M059J (cell line): ENCODE measurements around the gene BRPF1. TPM values are rescaled to one million over a fixed set of nuclear protein-coding genes. Genes with fewer than 3 reads are reported as not detected.

ENCODE experiments used
- DNase-seq: peaks from one replicate; pipeline ENCODE4 v3.0.0-alpha.2; 2012; ENCODE audit warnings: low read depth
- total RNA-seq: library from RNA; depleted of rRNA; stranded (reverse); fragments of >200 nt; shearing (Covaris generic); gene quantifications from 2 replicates; pipeline ENCODE4 v1.2.3, GENCODE V29; 2014; rRNA removed

Gene BRPF1
- total RNA-seq, 1 experiment from 2014 or later, result 14.0 TPM

DNA sequence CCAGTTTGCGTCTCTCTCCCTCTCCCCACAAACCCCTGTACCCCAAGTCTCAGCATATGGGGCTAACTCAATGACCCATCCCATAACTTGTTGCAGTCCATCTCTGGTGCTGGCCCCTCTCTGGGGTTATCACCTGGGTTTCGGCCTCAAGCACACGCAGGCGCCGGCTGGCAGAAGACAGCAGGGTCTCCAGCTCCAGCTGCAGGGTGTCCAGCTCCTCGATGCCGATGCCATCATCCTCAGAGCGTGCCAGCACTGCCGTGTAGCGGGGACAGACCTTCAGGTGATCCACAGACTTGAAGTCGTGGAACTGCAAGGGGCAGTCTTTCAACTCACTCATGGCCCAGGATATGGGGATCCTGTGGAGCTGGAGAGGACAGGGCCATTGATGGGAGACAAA, 59.6 kb downstream of the BRPF1 start:
- no peak for DNase-seq

DNA sequence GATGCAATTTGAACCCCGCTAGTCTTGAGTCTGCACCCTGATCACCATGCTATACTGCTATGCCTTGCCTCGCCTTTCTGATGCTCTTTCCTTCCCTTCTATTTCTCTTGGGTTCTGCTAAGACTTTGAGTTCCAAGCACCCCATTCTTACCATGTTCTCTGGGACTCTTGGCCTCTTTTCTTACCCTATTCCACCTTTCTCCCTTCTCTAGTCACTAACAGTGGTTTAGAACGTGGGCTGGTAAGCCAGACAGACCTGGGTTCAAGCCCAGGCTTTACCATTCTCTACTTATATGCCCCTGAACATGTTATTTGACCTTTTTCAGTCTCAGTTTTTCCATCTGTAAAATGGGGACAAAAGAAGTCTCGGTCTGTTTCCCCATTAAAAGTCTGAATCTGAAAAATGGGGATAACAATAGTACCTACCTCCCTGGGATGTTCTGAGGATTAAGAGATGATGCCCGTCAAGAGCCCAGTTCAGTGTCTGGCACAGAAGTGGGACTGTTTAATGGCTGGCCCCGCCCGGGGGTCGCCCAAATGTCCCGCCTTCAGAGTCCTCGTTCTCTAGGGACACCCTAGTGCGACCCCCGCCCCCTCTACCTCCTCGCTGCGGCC, 60.4 kb downstream of the BRPF1 start:
- DNase-seq, result no peak

DNA sequence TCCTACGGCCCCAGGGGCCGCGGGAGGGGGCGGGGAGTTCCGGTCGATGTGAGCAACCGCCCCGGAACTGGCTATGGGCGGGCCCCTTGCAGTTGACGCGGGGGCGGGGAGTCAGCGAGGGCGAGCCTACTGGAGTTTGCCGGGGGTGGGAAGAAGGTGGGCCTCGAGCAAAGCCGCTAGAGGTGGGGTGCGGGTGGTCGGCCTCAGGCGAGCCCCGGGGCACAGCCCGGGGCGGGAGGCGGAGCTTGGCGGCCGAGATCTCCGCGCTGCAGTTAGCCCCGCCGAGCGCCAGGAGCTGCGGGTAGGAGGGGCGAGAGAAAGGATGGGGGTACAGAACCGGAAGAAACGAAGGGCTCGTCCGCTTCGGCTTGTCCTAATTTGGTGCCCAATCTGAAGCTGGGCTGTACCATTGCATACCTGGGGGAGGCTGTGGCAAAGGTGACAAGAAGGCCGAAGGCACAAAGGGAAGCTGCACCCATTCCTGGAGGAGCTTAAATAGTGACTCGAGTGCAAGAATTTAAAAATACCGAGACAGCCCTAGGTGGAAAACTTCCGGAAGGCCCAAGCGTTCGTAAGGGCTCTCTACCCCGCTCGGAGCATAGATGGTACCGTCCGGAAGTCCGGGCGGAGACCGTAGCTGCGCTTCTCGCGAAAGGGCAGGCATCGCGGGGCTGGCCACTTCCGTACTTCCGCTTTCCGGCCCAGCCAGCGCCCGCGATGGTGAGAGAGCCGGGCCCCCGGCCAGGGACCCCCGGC, 61.0 kb downstream of the BRPF1 start, which contains the start of the genes ARPC4 and TADA3:
Gene ARPC4, plus strand, starts transcription at position 678 of the 756 bp plus-strand sequence. Its CDS starts 40 bp downstream, at position 718.
Gene TADA3, minus strand, starts transcription at position 69 of the 756 bp plus-strand sequence. CDS start 1,007 bp downstream, outside the sequence.
- DNase-seq, result peak; percentile 88

DNA sequence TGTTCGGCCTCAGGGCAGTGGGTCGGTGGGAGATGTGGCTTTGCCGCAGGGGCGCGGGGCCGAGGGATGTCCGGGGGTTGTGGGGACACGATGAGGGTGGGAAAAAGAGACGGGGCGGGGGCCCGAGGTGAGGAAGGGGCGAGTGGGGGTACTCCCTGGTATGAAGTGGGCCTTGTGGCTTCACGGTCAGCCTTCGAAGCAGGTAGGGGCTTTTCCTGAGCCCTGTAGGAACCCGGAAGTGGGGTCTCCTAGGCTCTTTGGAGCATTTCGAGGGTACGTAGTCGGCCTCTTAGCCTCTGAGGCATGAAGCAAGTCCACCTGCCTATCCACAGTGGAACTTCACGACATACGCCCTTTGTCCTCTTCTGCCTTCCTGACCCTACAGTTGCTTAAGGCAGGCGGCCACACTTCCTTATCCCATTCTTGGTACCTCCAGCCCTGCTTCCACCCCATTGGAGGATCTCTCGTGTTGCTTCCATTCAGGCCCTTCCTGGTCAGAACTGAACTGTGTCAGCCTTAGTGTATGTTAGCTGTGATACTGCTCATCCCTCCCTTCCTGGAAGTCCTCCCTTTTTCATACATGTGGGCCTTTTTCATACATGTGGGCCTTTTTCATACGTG, 61.7 kb downstream of the BRPF1 start:
- peak; percentile 43 for DNase-seq

DNA sequence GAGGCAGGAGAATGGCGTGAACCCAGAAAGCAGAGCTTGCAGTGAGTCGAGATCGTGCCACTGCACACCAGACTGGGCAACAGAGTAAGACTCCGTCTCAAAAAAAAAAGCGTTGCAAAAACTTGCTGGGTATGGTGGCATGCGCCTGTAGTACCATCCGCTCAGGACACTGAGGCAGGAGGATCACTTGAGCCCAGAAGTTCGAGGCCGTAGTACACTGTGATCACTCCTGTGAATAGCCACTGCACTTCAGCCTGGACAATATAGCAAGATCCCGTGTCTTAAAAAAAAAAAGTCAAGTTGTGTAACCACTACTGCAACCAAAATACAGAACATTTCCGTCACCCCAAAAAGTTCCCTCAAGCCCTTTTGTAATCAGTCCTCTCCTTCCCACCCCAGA, 62.9 kb downstream of the BRPF1 start:
- no peak for DNase-seq

DNA sequence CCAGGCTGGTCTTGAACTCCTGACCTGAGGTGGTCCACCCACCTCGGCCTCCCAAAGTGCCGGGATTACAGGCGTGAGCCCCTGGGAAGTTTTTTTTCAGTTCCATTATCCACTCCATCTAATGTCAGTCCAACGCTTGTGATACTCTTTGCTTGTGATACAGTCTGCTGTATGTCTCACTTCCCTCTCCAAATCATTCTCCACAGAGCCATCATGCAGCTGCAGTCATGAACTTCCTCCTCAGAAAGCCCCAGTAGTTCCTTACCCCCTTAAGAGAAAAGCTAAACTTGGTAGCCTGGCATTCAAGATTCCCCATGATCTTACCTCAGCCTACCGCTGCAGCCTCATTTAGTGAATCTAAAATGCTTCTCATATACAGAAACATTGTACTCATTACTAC, 63.7 kb downstream of the BRPF1 start:
- no peak for DNase-seq

DNA sequence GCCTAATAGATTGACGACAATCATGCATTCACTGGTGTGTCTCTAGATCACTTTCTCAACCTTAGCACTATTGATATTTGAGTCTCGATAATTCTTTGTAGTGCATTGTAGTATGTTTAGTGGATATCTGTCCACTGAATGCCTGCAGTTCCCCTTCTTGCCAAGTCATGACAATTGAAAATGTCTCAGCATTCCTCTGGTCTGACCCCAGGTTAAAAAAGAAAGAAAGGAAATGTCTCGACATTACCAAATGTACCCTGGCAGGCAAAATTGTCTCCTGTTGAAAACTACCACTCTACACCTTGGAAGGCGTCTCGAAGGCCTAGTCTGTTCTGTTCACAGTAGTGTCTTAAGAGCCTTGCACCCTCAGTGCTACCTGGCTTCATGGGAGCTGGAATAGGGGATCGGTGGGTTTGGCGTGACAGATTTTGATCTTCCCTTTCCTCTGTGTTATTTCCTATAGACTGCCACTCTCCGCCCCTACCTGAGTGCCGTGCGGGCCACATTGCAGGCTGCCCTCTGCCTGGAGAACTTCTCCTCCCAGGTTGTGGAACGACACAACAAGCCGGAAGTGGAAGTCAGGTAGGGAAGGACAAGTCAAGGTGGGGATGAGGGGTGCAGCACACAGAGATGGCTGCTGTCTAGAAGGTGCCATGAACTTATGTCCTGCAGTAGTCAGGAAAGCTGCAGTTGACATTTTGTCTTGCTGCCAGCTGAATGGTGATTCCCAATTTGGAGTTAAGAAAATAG, 65.8 kb downstream of the BRPF1 start:
- no peak for DNase-seq

Other genes starting within 250 kb of the BRPF1 start
- gene LHFPL4, start 177.9 kb upstream of the BRPF1 start, total RNA-seq, result 0.05 TPM in 1 of 2 replicates, not detected in the other
- gene MTMR14, start 82.2 kb upstream of the BRPF1 start, total RNA-seq, result 14.6 and 17.3 TPM in 2 replicates
- gene CPNE9, start 27.9 kb upstream of the BRPF1 start, total RNA-seq, result not detected in 2 replicates
- gene OGG1, start 18.2 kb downstream of the BRPF1 start, total RNA-seq, result 9.6 and 10.4 TPM in 2 replicates
- gene CAMK1, start 38.2 kb downstream of the BRPF1 start, total RNA-seq, result 6.4 and 10.6 TPM in 2 replicates
- gene TADA3, start 60.7 kb downstream of the BRPF1 start, total RNA-seq, result 53.6 and 60.2 TPM in 2 replicates
- 155 and 190 TPM in 2 replicates for gene ARPC4, start 61.3 kb downstream of the BRPF1 start, total RNA-seq
- gene TTLL3, start 78.5 kb downstream of the BRPF1 start, total RNA-seq, result 2.6 and 3.3 TPM in 2 replicates
- gene RPUSD3, start 112.3 kb downstream of the BRPF1 start, total RNA-seq, result 22.3 and 34.8 TPM in 2 replicates
- not detected in 2 replicates for gene CIDEC, start 148.5 kb downstream of the BRPF1 start, total RNA-seq
- 22.6 and 30.6 TPM in 2 replicates for gene JAGN1, start 158.9 kb downstream of the BRPF1 start, total RNA-seq
- 0.05 and 0.15 TPM in 2 replicates for gene IL17RE, start 171.1 kb downstream of the BRPF1 start, total RNA-seq
- 26.4 and 29.5 TPM in 2 replicates for gene IL17RC, start 185.4 kb downstream of the BRPF1 start, total RNA-seq
- gene CRELD1, start 202.1 kb downstream of the BRPF1 start, total RNA-seq, result 7.7 and 12.0 TPM in 2 replicates
- 2.8 and 3.8 TPM in 2 replicates for gene PRRT3, start 220.7 kb downstream of the BRPF1 start, total RNA-seq